ENCODE data around the gene FAM20C.
"Not testable (repeated sequence)": the region's sequence is repeated elsewhere in the genome, so short reads cannot be mapped to it uniquely, and the experiment has no call there.

Gene FAM20C

DNA sequence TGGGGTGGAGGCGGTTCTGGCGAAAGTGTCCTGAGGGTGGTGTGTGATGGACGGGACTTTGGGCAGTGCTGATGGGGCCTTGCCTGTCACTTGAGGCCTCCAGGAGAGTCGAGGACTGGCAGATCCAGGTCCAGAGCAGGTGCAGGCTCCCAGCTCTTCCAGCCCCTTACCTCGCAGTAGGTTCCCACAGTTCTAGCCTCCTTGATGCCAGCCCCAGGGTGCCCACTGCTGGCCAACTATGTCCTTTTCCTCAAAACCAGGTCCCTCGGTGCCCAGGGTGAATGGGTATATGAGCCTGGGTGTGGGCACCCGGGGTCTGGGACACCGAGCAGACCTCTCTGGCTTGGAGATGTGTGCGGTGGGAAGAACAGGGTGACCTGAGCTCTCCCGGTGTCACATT, 8.3 kb downstream of the FAM20C start:
- Histone ChIP-seq H3K36me3 (peaks cover 67 to 100% (median 83%) of the 10 kb centered on the region in 11 experiments), H3K9me3 (replicated peaks in 1 of 11) (peaks cover 3 to 28% (median 16%) of the 10 kb centered on the region in 11 experiments; a peak in 16 of 22 replicates), H3K4me3 (no peak overlapping the region), H3K9ac (no peak overlapping the region), H3K4me2 (no peak overlapping the region), H3K27me3 (0 out of 22 replicates have a peak, but pooled peaks cover 0 to 1% (median 0%) of the 10 kb centered on the region in 11 experiments), H3K4me1 (peaks cover 10 to 36% (median 17%) of the 10 kb centered on the region in 10 experiments), H3K27ac (no peak overlapping the region), H4K20me1 (peaks cover 38 to 99% (median 94%) of the 10 kb centered on the region in 11 experiments)
- no peak for TF ChIP-seq Cebpa-rat (IDR thresholded peaks at IDR 0.05)

DNA sequence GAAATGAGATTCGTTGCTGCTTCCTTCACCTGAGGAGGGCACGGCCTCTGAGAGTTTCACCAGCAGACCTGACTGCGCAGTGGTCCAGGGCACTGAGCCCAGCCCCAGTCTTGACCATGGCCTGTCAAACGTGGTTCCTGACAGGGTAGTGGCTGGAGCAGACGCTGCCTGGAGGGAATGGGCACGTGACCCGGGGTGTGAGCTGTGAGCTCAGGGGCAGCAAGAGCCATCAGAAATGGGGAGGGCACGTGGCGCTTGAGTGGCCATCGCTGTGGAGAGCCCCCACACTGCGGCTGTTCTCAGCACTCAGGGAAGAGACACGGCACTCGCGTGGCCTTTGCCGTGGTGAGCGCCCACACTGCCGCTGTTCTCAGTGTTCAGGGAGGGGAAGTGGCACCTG, 12.0 kb downstream of the FAM20C start:
- Histone ChIP-seq H3K4me2 (no peak overlapping the region), H3K27ac (no peak overlapping the region), H4K20me1 (peaks cover 27 to 97% (median 87%) of the 10 kb centered on the region in 11 experiments; a peak in 21 of 22 replicates), H3K36me3 (peaks cover 45 to 93% (median 68%) of the 10 kb centered on the region in 11 experiments), H3K27me3 (no peaks in the 10 kb centered on the region), H3K4me3 (no peak overlapping the region), H3K4me1 (peaks cover 21 to 25% (median 22%) of the 10 kb centered on the region in 10 experiments), H3K9ac (no peak overlapping the region), H3K9me3 (replicated peaks in 1 of 11) (peaks cover 3 to 28% (median 19%) of the 10 kb centered on the region in 11 experiments; a peak in 16 of 22 replicates)
- TF ChIP-seq Cebpa-rat (IDR thresholded peaks at IDR 0.05): no peak

DNA sequence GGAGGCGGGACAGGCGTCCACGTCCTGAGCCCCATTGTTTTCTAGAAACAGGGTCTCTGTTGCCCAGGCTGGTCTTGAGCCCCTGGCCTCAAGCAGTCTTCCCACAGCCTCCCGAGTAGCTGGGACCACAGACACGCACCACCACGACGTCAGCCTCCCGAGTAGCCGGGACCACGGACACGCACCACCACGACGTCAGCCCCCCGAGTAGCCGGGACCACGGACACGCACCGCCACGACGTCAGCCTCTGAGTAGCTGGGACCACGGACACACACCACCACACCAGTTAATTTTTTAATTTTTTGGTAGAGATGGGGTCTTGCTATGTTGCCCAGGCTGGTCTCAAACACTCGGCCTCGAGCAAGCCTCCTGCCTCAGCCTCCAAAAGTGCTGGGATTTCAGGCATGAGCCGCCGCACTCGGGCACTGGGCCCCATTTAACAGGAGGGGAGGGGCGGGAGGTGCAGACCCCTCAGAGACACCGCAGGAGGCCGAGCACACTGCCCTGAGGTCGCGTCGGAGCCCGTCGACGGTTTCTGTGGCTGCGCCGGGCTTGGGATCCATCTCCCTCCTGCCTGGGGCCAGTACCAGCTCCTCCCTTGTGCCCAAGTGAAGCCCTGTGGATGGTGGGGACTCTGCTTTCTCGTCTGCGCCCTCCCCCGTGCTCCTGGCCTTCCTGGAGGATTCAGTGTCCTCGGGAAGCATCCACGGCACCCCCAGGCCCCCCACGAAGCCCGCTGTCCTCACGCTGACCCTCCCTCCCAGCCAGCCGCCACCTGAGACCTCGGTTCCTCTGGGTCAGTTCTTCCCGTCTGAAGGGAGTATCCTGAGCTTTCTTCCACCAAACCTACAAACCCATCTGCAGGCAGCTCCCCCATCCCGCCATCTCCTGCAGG, 13.0 kb downstream of the FAM20C start:
- Histone ChIP-seq H3K9ac (no peak overlapping the region), H4K20me1 (peaks cover 32 to 99% (median 89%) of the 10 kb centered on the region in 11 experiments; a peak in 21 of 22 replicates), H3K27ac (no peak overlapping the region), H3K4me3 (no peak overlapping the region), H3K4me1 (peaks cover 31 to 33% (median 32%) of the 10 kb centered on the region in 10 experiments), H3K27me3 (no peaks in the 10 kb centered on the region), H3K4me2 (no peak overlapping the region), H3K9me3 (replicated peaks in 1 of 11) (peaks cover 3 to 28% (median 19%) of the 10 kb centered on the region in 11 experiments; a peak in 16 of 22 replicates), H3K36me3 (peaks cover 39 to 94% (median 67%) of the 10 kb centered on the region in 11 experiments)
- no peak for TF ChIP-seq Cebpa-rat (IDR thresholded peaks at IDR 0.05)

DNA sequence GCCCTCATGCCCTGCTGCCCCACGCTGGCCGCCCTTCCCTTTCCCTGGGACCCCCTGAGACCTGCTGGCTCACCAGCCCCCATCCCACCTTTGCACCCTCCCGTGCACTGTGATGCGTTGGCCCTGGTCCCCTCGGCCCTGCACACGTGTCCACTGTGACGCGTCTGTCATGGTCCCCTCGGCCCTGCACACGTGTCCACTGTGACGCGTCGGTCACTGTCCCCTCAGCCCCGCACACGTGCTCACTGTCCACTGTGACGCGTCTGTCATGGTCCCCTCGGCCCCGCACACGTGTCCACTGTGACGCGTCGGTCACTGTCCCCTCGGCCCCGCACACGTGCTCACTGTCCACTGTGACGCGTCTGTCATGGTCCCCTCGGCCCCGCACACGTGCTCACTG, 14.0 kb downstream of the FAM20C start:
- not testable (repeated sequence) for H3K27me3 ChIP-seq, H3K4me2 ChIP-seq, H3K27ac ChIP-seq, H3K9ac ChIP-seq, H3K4me3 ChIP-seq
- Histone ChIP-seq H3K36me3 (peaks cover 35 to 93% (median 57%) of the 10 kb centered on the region in 11 experiments), H3K4me1 (peaks cover 36 to 39% (median 37%) of the 10 kb centered on the region in 10 experiments), H3K9me3 (replicated peaks in 1 of 11) (peaks cover 3 to 28% (median 19%) of the 10 kb centered on the region in 11 experiments; a peak in 16 of 22 replicates), H4K20me1 (peaks cover 32 to 99% (median 86%) of the 10 kb centered on the region in 11 experiments; a peak in 21 of 22 replicates)

DNA sequence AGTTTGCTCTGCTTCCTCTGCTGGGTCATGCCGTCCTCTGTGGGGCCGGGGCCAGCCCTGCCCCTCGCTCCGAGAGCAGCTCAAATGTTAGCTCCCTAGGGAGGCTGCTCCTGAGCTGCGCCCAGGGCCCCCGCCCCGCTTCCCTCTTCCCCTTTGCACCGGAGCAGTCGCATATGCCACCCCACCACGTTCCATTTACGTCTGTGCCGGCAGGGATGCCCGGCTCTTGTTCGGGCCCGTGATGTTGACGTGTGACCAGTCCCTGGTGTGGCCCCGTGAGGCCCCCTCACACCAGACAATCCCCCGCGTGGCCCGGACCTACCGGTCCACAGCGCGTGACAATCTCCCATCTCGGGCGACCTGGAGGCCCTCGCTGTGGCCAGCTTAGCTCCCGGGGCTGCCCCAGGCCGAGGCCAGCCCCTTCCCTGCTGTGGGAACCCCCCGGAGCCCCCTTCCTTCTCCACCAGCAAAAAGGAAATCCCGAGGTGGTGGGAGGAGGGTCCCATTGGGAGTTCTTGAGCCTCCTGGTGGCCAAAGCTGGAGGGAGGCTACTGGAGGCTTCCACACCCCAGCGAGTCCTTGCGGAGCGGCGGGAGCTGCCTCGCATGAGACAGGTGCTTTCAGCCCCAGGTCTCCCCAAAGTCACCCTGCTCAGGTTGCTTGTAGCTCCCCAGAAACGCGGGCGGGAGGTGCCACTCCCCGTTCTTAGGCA, 15.2 kb downstream of the FAM20C start:
- Histone ChIP-seq H3K4me2 (peak overlapping the region; percentile 26 to 88 (median 58); a peak in 21 of 22 replicates), H3K9ac (peak overlapping the region in 4 of 11 experiments; percentile 5 to 34 (median 16); a peak in 1 of 22 replicates), H3K36me3 (peaks cover 42 to 93% (median 65%) of the 10 kb centered on the region in 11 experiments)

DNA sequence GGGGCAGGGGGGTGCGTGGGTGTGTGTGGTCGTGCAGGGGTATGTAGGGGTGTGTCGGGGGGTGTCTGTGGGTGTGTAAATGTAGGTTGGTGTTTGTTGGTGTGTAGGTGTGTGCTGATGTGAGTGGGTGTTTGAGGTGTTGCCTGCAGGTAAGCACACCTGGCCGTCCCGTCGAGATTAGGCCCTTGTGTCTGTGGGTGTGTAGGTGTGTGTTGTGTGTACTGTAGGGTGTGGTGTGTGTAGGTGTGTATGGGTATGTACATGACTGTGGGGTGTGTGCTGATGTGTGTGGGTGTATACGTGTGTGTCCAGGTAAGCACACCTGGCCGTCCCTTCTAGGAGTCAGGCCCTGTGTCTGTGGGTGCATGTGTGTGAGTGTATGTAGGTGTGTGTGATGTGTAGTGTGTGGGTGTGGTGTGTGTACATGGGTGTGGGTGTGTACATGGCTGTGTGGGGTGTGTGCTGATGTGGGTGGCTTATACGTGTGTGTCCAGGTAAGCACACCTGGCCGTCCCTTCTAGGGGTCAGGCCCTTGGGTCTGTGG, 15.8 kb downstream of the FAM20C start:
- Histone ChIP-seq H3K27me3 (no peaks in the 10 kb centered on the region), H3K9ac (peak overlapping the region in 2 of 11 experiments; percentile 5 to 10; a peak in 1 of 22 replicates), H3K4me3 (no peak overlapping the region), H3K9me3 (replicated peaks in 1 of 11) (peaks cover 3 to 24% (median 20%) of the 10 kb centered on the region in 11 experiments; a peak in 16 of 22 replicates), H3K27ac (no peak overlapping the region), H3K36me3 (peaks cover 48 to 93% (median 72%) of the 10 kb centered on the region in 11 experiments), H3K4me2 (peak overlapping the region; percentile 53 to 88 (median 60); a peak in 19 of 22 replicates), H4K20me1 (peaks cover 36 to 99% (median 74%) of the 10 kb centered on the region in 11 experiments; a peak in 21 of 22 replicates), H3K4me1 (peaks cover 36 to 43% (median 38%) of the 10 kb centered on the region in 10 experiments)
- no peak for TF ChIP-seq Cebpa-rat (IDR thresholded peaks at IDR 0.05)

More for the DNA sequence above, 15.2 kb downstream of the FAM20C start:
- peaks cover 32 to 99% (median 74%) of the 10 kb centered on the region in 11 experiments; a peak in 21 of 22 replicates for H4K20me1 ChIP-seq
- peaks cover 3 to 28% (median 19%) of the 10 kb centered on the region in 11 experiments; a peak in 16 of 22 replicates for H3K9me3 ChIP-seq (replicated peaks in 1 of 11)
- H3K4me1 ChIP-seq: peaks cover 36 to 39% (median 37%) of the 10 kb centered on the region in 10 experiments
- no peaks in the 10 kb centered on the region for H3K27me3 ChIP-seq
- H3K27ac ChIP-seq: no peak overlapping the region; a peak in 1 of 22 replicates
- H3K4me3 ChIP-seq: no peak overlapping the region
- no peak for TF ChIP-seq Cebpa-rat (IDR thresholded peaks at IDR 0.05)

DNA sequence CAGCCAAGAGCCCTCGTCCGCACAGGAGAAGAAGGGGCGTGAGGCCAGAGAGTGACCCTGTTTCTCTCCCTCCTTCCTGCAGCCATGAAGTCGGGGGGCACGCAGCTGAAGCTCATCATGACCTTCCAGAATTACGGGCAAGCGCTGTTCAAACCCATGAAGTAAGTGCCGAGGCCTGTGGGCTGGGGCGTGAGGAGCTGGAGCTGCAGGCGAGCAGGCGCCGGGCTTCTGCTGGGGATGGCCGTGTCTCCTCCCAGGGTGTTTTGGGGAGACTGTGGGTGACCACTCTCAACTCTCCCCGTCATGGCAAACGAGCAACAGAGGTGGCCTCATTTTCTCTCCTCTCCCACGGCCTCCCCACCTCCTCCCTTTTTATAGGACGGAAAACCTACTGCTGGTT, 16.4 kb downstream of the FAM20C start:
- no peak for TF ChIP-seq Cebpa-rat (IDR thresholded peaks at IDR 0.05)
- H3K9me3 ChIP-seq (replicated peaks in 1 of 11): peaks cover 3 to 26% (median 18%) of the 10 kb centered on the region in 11 experiments; a peak in 16 of 22 replicates
- no peak overlapping the region for H3K4me3 ChIP-seq
- no peak overlapping the region for H3K27ac ChIP-seq
- peak overlapping the region; percentile 35 to 88 (median 60); a peak in 18 of 22 replicates for H3K4me2 ChIP-seq
- peak overlapping the region in 2 of 11 experiments; percentile 14 to 39; a peak in 1 of 22 replicates for H3K9ac ChIP-seq
- peaks cover 54 to 93% (median 74%) of the 10 kb centered on the region in 11 experiments for H3K36me3 ChIP-seq
- no peaks in the 10 kb centered on the region for H3K27me3 ChIP-seq
- H4K20me1 ChIP-seq: peaks cover 37 to 99% (median 77%) of the 10 kb centered on the region in 11 experiments; a peak in 21 of 22 replicates
- H3K4me1 ChIP-seq: peaks cover 36 to 49% (median 38%) of the 10 kb centered on the region in 10 experiments

DNA sequence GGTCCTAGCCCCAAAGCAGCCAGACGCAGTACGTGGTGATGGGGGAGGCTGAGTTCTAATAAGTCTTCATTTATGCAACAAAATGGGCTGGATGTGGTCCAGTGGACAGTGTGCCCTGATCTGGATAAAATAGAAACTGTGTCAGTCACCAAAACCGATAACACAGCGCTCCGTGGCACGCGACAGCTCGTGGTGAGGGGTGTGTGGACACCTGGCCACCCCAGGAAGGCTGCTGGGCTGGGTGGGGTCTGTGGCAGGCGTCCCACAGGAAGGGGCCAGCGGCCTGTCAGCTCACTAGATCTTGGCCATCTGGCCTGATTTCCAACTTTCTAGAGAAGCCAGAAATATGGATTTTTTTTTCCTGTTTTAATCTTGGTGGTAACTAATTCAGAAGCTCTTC, 17.0 kb downstream of the FAM20C start:
- H3K4me2 ChIP-seq: peak overlapping the region; percentile 35 to 88 (median 60)
- no peak overlapping the region for H3K4me3 ChIP-seq
- H3K36me3 ChIP-seq: peaks cover 50 to 93% (median 74%) of the 10 kb centered on the region in 11 experiments
- peaks cover 39 to 55% (median 42%) of the 10 kb centered on the region in 10 experiments for H3K4me1 ChIP-seq
- peak overlapping the region in 8 of 11 experiments; percentile 9 to 53 (median 29); a peak in 5 of 22 replicates for H3K9ac ChIP-seq
- peak overlapping the region in 1 of 11 experiments; percentile 41; a peak in 1 of 22 replicates for H3K27ac ChIP-seq
- no peaks in the 10 kb centered on the region for H3K27me3 ChIP-seq
- peaks cover 35 to 99% (median 76%) of the 10 kb centered on the region in 11 experiments; a peak in 21 of 22 replicates for H4K20me1 ChIP-seq
- H3K9me3 ChIP-seq (replicated peaks in 1 of 11): peaks cover 0 to 23% (median 15%) of the 10 kb centered on the region in 11 experiments; a peak in 16 of 22 replicates
- no peak for TF ChIP-seq Cebpa-rat (IDR thresholded peaks at IDR 0.05)
